Renal cortical epithelial cell (primary cell): Measurements from ENCODE around the gene RRAS2. TPM values are rescaled to one million over a fixed set of nuclear protein-coding genes. Genes with fewer than 3 reads are reported as not detected.

ENCODE experiments used
- DNase-seq: peaks from one replicate; pipeline ENCODE4 v3.0.0-alpha.2; 2011; ENCODE audit warnings: low read depth
- total RNA-seq: library from RNA; depleted of rRNA; stranded (reverse); fragments of >200 nt; gene quantifications from 2 replicates; pipeline ENCODE4 v1.2.3, GENCODE V29; 2014

The RRAS2 gene
- total RNA-seq, 1 donor from 2014 or later: 323 TPM

DNA sequence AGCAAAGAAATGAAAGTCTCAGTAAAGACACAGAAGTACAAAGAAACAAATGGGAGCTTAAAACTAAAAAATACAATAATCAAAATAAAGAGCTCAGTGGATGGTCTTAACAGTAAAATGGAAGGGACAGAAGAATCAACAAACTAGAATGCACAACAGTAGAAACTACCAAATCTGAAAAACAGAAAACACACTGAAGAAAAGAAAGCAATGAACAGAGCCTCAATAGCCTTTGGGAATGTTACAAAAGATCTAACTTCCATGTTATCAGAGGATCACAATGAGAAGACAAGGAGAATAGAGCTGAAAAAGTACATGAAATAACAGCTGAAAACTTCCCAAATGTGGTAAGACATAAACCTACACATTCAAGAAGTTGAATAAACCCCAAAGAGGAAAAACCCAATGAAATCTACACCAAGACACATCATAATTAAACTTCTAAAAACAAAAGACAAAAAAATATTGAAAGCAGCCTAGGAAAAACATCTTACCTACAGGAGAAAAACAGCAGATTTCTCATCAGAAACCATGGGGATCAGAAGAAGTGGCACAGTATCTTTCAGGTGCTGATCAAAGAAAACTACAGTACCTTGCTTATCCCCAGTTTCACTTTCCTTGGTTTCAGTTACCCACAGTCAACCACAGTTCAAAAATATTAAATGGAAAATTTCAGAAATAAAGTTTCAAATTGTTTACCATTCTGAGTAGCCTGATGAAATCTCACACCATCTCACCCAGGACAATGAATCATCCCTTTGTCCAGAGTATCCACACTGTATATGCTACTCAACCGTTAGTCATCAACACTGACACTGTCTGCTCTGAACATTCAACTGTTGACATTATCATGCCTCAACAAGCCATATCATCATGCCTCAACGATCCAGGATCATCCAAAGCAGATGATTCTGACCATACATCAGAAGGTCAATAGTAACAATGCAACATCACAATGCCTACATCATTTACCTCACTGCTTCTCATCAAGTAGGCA lies 22.2 kb downstream of the RRAS2 start:
- peak; percentile 93 for DNase-seq

DNA sequence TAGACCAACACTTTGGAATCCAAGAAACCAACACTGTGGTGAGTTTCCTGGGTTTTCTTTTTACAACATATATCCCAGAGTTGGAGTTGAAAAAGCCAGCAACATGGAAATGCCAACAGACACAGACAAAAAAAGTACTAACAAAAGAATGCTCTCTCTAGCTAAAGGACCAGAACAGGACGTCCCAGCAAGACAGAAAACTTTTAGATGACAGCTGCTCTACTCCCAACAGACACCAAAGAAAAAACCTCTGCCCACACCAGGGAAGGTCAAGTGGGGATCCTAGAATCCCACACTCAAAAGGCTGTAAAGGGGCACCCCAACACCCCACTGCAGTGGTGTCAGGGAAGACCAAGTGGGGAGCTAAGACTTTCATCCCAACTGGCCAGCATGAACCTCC lies 23.3 kb downstream of the RRAS2 start:
- no peak for DNase-seq

DNA sequence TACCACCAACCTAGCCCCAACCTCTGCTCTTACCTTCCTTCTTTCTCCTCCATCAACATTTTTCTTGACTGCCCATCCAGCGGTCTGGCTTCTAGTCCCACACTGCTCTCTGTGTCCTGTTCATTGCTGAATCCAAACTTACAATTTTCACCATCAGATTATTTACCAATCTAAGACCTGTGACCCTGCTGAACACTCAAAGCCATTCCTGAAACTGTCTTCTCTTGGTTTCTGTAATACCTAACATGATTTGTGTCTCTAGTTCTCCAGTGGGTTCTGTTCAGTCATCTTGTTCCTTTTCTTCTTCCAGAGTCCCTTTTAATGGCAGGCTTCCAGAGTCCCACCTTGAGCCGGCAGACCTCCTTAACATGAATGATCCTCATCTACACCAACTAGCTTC lies 24.1 kb downstream of the RRAS2 start:
- no peak for DNase-seq

DNA sequence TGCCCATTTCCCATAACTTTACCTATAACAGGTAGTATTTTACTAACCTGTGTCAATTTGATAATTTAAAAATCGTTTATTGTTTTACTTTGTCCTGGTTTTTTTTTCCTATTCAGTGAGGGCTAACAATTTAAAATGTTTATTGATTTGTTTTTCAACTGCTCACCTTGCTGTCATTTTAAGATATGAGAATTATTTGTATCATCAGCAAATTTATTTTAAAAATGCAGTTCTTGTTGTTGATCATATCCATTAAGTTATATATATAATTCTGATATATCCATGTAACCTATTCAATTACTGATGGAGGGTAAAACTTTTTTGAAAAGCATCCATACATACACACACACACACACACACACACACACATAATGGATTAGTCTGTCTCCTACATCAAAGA lies 24.8 kb downstream of the RRAS2 start:
- DNase-seq: no peak

DNA sequence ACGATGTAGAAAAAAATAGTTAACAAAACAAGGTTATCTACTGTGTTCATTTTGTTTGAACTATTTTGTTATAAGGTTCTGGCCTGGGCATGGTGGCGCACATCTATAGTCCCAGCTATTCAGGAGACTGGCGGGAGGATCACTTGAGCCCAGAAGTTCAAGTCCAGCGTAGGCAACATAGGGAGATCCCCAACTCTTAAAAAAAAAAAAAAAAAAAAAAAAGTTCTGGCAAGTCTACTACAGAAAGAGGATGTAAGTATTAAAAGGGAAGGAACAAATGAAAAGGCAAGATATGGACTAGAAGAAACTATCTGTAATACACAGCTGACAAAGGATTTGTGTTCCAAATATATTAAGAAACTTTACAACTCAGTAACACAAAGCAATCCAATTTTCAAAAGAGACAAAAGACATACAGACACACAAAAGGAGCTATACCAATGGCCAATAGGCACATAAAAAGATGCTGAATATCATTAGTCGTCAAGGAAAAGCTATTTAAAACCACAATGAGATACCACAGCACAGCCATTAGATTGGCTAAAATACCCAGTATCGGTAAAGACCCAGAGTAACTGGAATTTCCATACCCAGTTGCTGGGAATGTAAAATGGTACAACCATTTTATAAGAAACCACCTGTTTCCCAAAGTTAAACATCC lies 27.4 kb downstream of the RRAS2 start:
- DNase-seq: no peak

DNA sequence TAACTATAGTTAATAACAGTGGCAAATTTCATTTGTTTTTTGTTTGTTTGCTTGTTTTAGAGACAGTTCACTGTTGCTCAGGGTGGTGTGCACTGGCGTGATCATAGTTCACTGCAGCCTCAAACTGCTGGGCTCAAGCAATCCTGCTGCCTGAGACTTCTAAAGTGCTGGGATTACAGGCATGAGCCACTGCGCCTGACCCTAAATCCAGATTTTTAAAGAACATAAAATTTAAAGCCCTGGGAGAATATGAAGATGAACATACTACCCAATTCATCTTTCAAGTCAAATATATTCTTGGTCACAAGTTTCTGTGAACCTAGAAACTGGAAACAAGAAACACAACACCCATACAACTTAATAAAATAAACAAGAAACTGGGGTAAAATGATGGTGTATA lies 28.1 kb downstream of the RRAS2 start:
- no peak for DNase-seq

DNA sequence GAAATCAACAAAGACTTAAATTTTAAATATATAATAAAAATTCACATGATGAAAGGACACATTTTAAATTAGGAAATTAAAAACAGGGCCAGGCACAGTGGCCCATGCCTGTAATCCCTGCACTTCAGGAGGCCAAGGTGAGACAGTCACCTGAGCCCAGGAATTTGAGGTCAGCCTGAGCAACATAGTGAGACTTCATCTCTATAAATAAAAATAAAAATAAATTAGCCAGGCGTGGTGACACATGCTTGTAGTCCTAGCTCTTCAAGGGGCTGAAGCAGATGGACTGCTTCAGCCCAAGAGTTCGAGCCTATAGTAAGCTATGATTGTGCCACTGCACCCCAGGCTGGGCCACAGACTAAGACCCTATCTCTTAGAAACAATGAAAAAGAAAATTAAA lies 29.3 kb downstream of the RRAS2 start:
- DNase-seq: no peak

DNA sequence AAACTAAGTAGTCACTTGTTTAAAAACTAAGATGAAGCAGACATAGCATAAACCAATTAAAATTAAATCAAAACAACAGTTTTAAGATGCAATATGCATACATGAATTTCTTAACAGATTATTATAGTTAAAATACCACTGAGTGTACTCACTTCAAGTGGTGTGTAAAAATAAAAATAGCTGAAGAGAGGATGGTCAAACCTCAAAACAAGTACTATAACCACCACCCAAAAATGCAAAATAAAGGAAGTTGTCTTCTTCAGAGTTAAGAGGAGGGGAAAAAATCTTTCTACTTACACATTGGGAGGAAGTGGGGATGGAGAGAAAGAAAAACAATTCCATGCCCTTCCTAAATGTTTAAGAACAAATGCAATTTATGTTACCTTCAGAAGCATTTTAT lies 31.9 kb downstream of the RRAS2 start:
- DNase-seq: no peak

DNA sequence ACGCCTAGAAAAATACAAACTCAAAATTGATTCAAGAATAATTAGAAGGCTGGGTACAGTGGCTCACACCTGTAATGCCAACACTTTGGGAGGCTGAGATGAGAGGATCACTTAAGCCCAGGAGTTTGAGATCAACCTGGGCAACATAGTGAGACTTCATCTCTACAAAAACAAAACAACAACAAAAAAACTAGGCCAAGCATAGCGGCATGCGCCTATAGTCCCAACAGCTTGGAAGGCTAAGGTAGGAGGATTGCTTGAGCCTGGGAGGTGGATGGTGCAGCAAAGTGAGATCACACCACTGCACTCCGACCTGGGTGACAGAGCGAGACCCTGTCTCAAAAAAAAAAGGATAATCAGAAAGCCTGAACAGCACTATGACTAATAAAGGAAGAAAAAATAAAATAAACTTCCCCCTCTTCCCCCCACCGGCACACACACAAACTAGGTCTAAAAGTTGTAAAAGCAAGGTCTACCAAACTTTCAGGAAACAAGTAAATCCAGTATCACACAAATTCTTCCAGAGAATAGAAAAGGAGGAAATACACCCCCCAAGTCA lies 35.8 kb downstream of the RRAS2 start:
- DNase-seq: no peak

DNA sequence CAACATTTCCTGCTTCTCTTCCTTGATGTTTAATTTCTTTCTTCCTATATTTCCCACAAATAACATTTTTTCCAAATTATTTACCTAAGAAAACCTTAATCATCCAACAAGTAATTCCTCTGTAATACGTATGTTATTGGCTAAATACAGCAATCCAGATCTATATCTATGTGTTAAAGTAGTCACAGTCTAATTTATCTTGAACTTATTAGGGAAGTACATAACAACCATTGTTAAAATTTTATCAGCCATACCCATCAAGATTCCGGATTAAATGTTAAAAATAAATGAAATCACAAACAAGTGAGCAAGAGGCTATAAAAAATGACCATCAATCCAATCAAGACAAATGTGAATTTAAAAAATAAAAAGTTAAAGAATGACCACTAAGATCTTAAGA lies 36.5 kb downstream of the RRAS2 start:
- no peak for DNase-seq

DNA sequence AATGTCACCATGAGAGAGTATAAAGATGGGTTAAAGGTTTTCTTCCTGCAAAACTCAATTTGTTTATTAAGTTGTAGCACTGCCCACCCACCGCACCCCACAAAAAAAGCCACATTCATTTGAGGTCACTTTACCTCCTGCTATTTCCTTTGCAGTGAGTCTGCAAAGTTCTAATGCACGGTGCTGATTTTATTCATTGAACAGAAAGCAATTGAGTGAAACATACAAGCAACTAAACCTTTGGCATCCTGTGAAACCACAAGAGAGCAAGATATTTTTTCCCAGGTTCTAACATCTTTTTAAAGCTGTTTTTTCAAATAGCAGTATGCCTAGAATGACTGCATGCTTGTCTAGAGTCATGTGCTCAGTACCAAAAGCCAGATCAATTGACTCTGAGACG lies 39.0 kb downstream of the RRAS2 start:
- DNase-seq: peak; percentile 78

DNA sequence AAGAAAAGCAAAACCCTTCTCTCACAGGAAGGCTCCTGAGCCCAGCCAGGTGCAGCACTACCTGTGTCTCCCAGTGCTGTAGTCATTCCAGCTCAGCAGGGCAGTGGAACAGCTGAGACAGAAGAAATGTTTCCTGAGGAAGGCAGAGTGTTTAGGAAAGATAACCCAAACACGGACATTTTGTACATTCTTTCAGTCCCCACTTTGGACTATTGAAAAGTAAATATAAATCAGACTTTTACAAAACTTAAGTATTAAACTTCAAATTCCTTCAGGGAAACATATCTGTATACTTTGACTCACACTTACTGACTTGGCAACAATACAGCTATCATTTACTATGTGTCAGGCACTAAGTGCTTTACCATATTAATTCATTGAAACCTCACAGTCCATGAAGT lies 40.4 kb downstream of the RRAS2 start:
- DNase-seq: peak; percentile 44

DNA sequence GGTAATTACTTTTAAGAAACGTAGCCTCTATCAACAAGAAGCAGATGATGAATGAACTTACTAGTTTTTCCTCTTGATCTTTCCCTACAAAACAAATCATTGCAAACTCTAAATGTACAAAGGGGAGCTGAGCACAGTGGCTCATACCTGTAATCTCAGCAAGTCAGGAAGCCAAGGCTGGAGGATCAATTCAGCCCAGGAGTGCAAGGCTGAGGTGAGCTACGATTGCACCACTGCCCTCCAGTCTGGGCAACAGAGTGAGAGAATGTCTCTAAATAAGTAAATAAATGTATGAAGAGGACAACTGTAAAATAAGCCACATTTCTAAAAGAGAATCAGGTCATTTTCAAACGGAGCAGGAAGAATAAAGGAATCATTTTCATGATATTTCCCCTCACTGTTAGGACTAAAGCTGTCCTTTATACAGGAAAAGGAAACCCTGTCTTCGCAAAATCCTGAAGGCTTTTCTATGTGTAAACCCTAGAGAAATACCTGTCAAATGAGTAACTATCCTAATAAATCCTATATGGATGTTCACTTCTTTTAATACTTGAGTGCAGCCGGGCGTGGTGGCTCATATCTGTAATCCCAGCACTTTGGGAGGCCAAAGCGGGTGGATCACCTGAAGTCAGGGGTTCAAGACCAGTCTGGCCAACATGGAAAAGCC lies 41.2 kb downstream of the RRAS2 start:
- no peak for DNase-seq

DNA sequence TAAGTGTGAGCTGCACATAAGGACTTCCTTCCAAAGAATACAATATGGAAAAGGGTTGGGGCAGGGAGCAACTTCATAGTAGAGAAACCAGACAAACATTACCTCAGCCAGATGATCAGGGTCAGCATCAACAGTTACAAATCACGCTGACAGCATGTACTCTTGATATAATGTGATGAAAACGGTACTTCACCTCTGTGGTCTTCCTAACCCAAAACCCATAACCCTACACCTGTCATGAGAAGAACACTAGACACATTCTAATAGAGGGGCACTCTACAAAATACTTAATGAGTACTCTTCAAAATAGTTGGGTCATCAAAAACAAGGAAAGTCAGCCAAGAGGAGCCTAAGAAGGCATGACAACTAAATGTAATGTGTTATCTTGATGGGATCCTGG lies 43.9 kb downstream of the RRAS2 start:
- DNase-seq: no peak

DNA sequence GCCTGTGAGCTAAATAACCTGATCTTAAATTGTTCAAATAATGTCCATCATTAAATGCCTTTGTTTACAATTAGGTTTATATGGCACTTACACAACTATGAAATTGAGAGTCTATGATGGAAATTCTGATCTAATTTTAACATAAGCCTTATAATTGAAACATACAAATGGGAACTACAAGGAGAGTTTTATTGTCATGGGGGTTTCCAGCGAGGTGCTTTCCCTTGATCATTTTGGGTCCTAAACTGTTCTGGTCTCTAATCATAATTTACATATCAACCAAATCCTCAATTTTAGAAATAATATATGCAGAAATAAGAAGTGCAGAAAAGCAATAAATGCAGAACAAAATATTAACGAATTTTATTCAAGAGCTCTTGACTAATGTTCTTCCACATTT lies 44.9 kb downstream of the RRAS2 start:
- no peak for DNase-seq

DNA sequence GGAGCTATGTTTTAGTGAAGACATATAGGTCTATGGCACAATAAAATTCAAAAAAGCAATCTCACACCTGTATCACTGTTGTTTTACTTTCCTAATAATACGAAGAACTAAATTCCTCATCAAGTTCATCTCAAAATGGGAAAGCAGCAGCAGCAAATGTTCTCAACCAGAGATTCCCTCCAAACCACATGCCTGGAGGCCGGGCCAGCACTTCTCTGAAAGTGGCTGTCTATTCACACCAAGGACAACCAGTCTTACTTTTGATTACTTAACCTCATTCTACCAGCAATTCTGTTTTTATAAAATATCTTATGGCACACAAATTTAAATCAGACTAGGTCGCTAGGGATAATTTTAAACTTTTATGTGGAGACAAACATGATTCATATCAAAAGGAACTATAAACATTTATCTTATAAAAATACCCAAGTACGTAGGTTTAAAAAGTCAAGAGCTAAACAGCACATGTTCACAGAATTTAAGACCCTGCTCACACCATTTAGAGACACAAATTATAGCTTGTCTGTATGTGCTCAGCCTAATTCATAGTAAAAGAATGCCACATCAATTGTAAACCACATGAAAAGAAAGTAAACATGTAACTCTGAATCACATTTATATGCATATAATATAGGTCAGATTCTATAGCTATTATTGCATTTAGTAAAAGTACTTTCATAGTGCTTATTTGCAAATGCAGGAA lies 46.1 kb downstream of the RRAS2 start:
- DNase-seq: no peak

DNA sequence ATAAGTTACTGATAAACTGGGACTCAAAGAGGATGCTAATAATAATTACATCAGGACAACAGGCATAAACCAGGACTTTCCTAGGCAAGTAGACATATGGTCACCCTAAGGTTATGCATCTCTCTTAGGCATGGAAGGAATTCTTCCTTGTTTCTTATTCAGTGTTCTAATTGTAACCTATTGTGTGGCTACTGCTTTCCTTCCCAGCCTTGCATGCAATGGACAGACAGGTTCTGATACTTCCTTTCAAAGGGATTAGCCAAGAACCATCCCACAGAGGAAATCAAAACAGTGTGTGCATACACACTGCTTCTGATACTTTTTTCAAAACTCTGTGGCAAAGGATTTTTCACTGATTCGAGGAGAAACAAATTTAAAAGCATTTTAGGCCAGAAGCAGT lies 48.3 kb downstream of the RRAS2 start:
- DNase-seq: peak; percentile 21

DNA sequence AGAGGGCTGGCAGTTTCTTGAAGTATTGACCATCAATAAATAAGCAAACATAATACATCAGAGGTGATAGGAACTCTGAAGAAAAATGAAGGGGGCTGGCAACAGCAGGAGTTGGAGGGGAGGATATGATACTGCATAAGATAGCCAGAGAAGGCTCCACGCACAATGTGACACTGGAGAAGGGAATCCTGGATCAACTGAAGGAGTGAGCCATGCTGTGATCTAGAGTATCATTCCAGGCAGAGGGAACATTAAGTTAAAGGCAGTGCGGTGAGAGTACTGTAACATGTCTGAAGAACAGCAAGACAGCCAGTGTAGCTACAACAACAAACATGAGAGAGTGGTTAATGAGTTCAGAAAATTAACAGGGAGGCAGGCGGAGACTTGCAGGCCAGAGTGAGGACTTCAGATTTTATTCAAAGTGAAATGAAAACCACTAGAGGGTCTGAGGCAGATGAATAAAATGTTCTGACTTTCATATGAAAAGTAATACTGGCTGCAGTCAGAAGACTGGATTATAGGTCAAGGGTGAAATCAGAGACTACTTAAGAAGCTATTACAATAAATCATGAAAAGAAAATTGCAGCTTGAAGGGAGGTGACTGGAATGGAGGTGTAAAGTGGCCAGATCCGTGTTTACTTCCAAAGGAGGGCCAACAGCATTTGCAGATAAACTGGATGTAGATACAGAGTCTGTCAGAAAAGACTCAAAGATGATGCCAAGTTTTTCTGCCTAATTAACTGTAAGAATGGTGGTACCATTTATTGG lies 49.4 kb downstream of the RRAS2 start:
- DNase-seq: peak; percentile 65

DNA sequence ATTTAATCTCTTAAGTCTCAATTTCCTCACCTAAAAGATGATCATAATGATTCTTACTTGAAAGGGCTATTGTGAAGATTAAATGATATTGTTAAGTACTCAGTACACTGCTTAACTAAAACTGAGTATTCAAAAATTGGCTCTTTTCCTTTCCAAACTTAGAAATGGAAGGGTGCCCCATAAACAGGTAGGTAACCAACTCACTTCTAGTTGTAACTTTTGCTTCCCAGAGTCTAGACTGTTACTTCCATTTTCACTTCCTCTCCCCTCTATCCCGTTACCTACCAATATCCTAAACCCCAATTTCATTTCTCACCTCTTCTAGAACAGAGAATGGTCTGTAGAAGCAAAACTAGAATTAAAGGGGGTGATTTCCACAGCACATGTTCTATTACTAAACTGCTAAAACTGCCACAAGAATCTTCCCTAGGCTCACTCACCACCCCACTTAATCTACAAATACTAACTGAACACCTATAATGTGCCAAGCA lies 50.0 kb downstream of the RRAS2 start:
- no peak for DNase-seq

DNA sequence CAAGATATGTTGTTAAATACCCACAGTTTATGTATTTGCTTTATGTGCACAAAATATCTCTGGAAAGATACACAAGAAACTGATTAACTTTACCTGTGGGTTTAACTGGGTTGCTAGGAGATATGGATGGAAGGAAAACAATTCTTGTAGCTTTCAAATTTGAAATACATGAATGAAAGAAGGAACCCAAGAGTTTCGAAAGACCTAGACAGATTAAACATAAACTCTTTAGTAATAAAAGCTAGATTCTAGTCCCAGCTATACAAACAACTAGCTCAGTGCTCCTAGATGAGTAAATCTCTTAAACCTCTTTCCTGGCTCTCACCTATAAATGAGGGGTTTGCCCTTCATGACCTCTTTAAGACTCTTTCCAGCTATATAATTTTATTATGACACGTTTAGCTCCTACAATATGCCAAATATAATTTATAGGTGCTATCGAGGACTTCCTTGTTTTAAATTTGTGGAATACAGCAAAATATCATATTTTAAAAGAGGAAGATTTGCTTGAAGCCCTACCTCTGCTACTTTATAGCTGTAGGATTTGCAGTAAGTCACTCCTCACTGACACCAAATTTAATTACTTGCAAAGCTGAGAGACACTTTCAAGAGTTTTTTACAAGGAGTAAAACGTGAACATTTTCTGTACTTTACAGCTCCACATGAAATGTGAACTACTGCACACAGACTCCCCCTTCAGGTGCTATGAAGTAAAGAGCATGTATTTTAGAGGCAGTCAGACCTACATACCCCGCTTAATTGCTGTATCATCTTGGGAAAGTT lies 50.7 kb downstream of the RRAS2 start:
- DNase-seq: peak; percentile 76
